ENCODE results near the gene SP8.

DNA sequence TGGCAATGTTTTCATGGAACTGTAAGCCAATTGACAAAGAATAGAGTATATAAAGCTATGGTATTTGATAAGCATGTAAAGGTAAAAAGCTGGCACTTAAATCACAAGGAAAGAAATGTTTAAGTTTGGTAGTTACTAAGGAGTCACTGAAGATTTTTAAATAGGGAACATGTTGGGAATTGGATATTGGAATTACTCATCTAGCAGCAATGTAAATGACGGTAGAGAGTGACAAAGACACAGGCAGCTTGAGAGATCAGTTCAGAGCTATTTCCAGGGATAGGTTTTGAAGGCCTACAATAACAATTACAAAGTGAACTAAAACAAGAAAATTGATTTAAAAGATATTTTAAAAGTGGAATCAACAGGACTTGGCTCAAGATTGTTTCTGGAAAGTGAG is 36.8 kb downstream of the SP8 start:
- TF ChIP-seq, protein P1, sequence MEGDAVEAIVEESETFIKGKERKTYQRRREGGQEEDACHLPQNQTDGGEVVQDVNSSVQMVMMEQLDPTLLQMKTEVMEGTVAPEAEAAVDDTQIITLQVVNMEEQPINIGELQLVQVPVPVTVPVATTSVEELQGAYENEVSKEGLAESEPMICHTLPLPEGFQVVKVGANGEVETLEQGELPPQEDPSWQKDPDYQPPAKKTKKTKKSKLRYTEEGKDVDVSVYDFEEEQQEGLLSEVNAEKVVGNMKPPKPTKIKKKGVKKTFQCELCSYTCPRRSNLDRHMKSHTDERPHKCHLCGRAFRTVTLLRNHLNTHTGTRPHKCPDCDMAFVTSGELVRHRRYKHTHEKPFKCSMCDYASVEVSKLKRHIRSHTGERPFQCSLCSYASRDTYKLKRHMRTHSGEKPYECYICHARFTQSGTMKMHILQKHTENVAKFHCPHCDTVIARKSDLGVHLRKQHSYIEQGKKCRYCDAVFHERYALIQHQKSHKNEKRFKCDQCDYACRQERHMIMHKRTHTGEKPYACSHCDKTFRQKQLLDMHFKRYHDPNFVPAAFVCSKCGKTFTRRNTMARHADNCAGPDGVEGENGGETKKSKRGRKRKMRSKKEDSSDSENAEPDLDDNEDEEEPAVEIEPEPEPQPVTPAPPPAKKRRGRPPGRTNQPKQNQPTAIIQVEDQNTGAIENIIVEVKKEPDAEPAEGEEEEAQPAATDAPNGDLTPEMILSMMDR (IDR thresholded peaks at IDR 0.05) = no peak
- no peak for TF ChIP-seq POLR2A (IDR thresholded peaks at IDR 0.05)

All from testis (tissue), 2 donors.